SK-N-MC (cell line): ENCODE data around the gene NR3C1.

Experiments
- EZH2 ChIP-seq: fragments of 200-600 bp; sonication (generic); IDR thresholded peaks from one replicate; pipeline ENCODE4 v1.6.1; 2017; ENCODE audit warnings: antibody characterized with exemption
- FOXP2 ChIP-seq: optimal IDR thresholded peaks from 2 replicates; pipeline ENCODE3; 2011; ENCODE audit warnings: mild to moderate bottlenecking, moderate library complexity; ENCODE audit not compliant: insufficient read depth; ENCODE audit errors: extremely low read length, control extremely low read depth
- POLR2AphosphoS5 ChIP-seq: IDR thresholded peaks from 2 replicates; pipeline ENCODE4 v1.6.1; 2012; ENCODE audit warnings: mild to moderate bottlenecking, low read depth, low read length, borderline replicate concordance

- TF ChIP-seq EZH2 (no peak), POLR2AphosphoS5 (no peak), FOXP2 (no peak)
These were observed 85.2 kb downstream of the NR3C1 start for GRCh38 chr5:143318270-143318669.
